Astrocyte (in vitro differentiated cells and primary cell): ENCODE measurements around the gene DGKQ.

Experiments
- CTCF ChIP-seq: IDR thresholded peaks from 2 replicates; pipeline ENCODE4 v1.5.1; 2011; ENCODE audit warnings: low read depth, mild to moderate bottlenecking, inconsistent platforms, low read length, moderate library complexity; ENCODE audit not compliant: insufficient read depth
- EZH2 ChIP-seq: IDR thresholded peaks from 2 replicates; pipeline ENCODE4 v1.6.1; 2012; ENCODE audit warnings: mild to moderate bottlenecking, low read length, inconsistent platforms; ENCODE audit not compliant: insufficient read depth

GRCh38 chr4:960140-960635 lies 13.2 kb downstream of the DGKQ start:
- TF ChIP-seq CTCF (no peak), EZH2 (no peak)
